Thyroid gland (tissue), 4 donors: Measurements from ENCODE around the gene NPAS1.

ENCODE experiments used
- POLR2A ChIP-seq, 2 donors: fragments of 450-650 bp; IDR thresholded peaks; one replicate each; pipeline ENCODE4 v1.6.1; 2017; ENCODE audit warnings: antibody characterized with exemption in 2 of 2, mild to moderate bottlenecking in 2 of 2, moderate library complexity in 1 of 2
- TF ChIP-seq, protein P1 (sequence below), 6 experiments: fragments of 200-600 bp in 3 of 6; fragments of 450-650 bp in 3 of 6; sonication (generic) in 3 of 6; IDR thresholded peaks; one replicate each; pipeline ENCODE4 v1.5.1; 2016 to 2019; ENCODE audit warnings: antibody characterized with exemption in 6 of 6, mild to moderate bottlenecking in 2 of 6, inconsistent platforms in 1 of 6, moderate library complexity in 1 of 6

DNA sequence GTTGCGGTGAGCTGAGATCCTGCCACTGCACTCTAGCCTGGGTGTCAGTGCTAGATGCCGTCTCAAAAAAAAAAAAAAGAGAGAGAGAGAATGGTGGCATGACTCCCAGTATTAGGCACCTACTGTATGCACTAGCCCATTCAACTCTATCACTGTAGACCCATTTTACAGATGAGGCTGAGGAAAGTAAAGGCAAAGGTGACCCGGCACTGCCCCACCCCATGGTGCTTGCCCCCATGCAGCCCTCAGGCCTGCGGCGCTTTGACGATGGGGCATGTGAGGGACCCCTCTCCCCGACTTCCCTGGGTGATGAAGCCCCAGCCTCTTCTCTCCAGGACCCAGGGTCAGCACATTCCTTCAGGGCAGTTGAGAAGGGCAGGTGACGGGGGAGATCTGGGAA is 7.3 kb downstream of the NPAS1 start:
- TF ChIP-seq, protein P1, sequence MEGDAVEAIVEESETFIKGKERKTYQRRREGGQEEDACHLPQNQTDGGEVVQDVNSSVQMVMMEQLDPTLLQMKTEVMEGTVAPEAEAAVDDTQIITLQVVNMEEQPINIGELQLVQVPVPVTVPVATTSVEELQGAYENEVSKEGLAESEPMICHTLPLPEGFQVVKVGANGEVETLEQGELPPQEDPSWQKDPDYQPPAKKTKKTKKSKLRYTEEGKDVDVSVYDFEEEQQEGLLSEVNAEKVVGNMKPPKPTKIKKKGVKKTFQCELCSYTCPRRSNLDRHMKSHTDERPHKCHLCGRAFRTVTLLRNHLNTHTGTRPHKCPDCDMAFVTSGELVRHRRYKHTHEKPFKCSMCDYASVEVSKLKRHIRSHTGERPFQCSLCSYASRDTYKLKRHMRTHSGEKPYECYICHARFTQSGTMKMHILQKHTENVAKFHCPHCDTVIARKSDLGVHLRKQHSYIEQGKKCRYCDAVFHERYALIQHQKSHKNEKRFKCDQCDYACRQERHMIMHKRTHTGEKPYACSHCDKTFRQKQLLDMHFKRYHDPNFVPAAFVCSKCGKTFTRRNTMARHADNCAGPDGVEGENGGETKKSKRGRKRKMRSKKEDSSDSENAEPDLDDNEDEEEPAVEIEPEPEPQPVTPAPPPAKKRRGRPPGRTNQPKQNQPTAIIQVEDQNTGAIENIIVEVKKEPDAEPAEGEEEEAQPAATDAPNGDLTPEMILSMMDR (IDR thresholded peaks at IDR 0.05): no peak
- no peak for TF ChIP-seq POLR2A (IDR thresholded peaks at IDR 0.05)
